Middle frontal gyrus (tissue), 1 donor: ENCODE data around the gene ZFYVE9.
"Not testable (repeated sequence)": the region's sequence is repeated elsewhere in the genome, so short reads cannot be mapped to it uniquely, and the experiment has no call there.

Experiments used
- DNase-seq: peaks from one replicate; pipeline ENCODE4 v3.0.0-alpha.2; 2015; ENCODE audit warnings: low spot score; ENCODE audit errors: extremely low spot score

The ZFYVE9 gene

DNA sequence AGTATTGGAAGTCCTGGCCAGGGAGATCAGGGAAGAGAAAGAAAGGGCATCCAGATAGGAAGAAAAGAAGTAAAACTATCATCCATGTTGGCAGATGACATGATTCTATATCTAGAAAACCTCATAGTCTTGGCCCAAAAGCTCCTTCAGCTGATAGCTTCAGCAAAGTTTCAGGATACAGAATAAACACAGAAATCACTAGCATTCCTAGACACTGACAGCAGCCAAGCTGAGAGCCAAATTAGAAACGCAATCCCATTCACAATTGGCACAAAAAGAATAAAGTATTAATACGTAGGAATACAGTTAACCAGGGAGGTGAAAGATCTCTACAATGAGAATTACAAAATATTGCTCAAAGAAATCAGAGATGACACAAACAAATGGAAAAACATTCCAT is 44.6 kb downstream of the ZFYVE9 start:
- DNase-seq = no peak

GRCh38 chr1:52189898-52190480 is 48.1 kb downstream of the ZFYVE9 start:
- no peak for DNase-seq

GRCh38 chr1:52190500-52191252 is 48.8 kb downstream of the ZFYVE9 start:
- DNase-seq = no peak

GRCh38 chr1:52191395-52191965 is 49.6 kb downstream of the ZFYVE9 start:
- DNase-seq = no peak

DNA sequence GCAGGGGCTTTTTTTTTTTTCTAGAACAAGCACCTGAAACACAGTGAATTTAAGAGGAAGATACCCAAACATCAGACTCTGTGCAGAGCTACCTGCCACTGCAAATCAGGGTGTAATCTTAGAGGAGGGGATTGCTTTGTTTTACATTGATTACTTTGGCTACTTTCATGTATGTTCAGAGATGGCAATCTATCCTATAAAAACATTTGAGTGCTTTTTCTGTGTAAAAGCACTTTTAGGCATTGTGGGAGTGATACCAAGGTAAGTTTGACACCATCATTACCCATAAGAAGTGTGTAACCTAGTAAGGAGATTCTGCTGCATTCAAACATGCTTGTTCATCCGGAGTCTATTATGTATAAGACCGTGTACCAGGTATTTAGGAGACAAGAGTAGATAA is 50.1 kb downstream of the ZFYVE9 start:
- no peak for DNase-seq

DNA sequence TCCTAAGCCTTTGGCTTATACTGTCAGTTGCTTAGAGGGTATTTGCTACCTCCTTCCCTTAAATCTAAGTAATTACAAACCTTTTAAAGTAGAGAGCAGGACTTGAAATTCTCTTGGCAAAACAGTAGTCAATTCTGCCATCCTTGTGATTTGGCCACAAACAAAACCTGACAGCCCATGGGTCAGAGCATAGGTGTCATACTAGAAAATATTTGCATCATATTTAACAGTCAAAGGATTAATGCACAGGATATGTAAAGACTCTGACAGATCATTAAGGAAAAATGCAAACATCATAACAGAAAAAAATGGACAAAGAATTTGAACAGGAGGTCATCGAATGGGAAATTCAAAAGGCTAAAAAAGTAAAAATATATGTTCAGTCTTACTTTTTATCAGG is 50.5 kb downstream of the ZFYVE9 start:
- DNase-seq = no peak

DNA sequence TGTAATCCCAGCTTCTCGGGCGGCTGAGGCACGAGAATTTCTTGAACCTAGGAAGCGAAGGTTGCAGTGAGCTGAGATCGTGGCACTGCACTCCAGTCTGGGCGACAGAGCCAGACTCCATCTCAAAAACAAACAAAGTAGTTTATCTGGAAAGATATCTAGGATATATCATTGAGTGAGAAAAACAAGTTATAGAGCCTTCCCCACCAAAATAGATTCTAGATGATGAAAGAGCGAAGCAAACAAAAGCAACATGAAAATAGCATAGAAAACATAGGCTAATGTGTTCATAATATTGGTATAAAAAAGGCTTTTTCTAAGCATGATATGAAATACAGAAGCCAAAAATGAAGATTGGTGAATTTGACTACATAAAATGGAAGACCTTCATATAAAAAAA is 52.1 kb downstream of the ZFYVE9 start:
- DNase-seq = no peak

DNA sequence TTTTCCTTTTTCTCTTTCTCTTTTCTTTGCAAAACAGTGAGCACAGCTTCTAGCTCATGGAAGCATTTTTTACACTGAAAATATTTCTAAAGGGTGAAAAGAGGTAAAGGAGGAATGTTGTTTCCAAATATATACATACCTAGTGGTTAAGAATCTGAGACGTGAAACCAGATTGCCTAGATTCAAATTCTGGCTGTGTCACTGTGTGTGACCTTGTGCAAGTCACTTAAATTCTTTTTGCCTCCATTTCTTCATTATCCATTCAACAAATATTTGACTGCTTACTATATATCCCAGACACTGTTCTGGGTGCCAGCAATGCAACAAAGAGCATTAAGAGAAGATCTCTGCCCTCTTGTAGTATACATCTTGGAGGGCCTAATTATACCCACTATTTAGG is 53.3 kb downstream of the ZFYVE9 start:
- no peak for DNase-seq

DNA sequence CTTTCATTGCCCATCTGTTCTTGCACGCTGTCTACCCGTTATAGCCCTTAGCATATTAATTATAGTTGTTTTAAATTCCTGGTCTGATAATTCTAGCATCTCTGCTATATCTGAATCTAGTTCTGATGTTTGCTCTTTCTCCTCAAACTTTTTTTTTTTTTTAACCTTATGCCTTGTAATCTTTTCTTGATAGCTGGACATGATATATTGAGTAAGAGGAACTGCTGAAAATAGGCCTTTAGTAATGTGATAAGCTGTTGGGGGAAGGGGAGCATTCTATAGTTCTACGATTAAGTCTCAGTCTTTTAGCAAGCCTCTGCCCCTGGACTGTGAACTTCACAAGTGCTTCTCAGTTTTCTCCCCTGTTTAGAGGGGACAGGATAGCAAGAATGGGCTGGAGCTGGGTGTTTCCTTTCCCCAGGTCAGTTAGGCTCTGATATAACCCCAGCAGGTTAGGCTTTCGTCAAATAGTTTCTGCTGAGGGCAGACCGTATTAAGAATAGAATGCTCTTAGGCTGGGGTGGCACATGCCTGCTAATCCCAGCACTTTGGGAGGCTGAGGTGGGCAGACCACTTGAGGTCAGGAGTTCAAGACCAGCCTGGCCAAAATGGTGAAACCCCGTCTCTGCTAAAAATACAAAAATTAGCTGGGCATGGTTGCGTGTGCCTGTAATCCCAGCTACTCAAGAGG is 62.2 kb downstream of the ZFYVE9 start:
- DNase-seq = no peak

DNA sequence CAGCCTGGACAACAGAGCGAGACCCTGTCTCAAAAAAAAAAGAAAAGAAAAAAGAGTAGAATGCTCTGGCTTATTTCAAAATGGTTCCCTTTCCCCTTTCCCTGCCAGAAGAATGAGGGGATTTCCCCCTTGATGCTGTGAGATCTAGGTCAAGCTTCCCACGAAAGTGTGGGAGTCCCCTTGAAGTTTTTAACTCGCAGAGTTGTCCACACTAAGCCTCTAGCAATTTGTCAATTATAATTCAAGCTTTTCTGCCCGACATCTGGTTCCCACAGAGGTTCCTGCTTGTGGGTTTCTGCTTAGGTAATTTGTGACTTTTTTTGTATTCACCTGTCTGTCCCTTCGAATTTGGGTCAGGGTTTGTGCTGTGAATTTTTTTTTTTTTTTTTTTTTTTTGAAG is 62.8 kb downstream of the ZFYVE9 start:
- no peak for DNase-seq

- DNase-seq = not testable (repeated sequence)
Measured at GRCh38 chr1:52206686-52207085, 64.8 kb downstream of the ZFYVE9 start.

GRCh38 chr1:52209429-52209828 is 67.5 kb downstream of the ZFYVE9 start:
- no peak for DNase-seq

DNA sequence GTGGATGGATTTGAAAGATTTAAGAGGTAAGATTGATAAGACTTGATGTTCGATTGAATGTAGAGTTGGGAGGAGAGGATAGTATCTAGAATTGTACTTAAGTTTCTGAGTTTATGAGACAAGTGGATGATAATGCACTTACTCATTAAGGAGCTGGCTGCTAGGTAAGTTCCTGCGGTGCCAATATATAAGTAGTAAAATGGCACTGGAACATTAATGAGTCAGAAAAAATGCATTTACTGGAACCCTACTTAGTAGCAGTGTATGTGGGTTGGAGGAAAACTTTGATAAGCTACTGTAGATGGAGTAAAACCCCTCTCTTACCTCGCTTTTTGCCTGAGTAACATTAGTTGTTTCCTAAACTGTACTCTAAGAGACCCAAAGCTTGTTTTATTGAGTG is 68.2 kb downstream of the ZFYVE9 start:
- no peak for DNase-seq

GRCh38 chr1:52216907-52217458 is 75.1 kb downstream of the ZFYVE9 start:
- no peak for DNase-seq

- no peak for DNase-seq
Measured at GRCh38 chr1:52225174-52225573, 83.3 kb downstream of the ZFYVE9 start.

DNA sequence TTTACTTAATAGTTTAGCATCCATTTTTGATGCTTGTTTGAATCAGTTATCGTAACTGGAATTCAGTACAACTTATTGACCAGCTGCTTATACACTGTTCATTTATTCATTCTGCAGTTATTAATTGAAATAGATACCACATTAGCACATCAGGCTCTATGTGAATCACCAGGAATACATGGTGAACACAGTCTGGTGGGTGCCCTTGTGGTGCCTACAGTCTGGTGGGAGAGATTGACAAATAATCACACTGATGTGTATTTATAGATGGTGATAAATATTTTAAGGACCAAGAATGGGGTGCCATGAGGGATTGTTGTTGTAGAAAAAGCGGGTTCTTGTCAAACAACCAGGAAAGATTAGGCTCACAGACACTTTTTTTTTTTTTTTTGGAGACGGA is 87.6 kb downstream of the ZFYVE9 start:
- DNase-seq = no peak

- DNase-seq = no peak
Measured at GRCh38 chr1:52233463-52233862, 91.6 kb downstream of the ZFYVE9 start.

GRCh38 chr1:52234014-52234413 is 92.1 kb downstream of the ZFYVE9 start:
- no peak for DNase-seq

DNA sequence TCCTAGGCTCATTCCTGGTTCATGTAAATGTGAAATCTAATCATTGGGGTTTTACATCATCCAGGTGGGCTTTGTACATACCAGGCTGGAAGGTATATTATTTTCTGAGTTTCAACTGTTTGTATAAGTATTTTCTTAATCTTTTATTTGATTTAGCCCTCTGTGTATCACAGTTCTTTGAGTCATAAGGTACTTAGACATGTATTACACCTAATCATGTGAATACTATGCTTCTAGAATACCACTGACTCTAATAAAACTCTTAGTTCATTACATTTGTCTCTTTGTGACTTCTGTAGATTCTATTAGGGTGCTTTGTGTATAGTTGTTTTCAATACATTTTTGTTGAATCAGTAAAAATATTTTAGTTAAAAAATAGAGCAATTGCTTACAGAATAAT is 92.8 kb downstream of the ZFYVE9 start:
- no peak for DNase-seq

- no peak for DNase-seq
Measured at GRCh38 chr1:52235646-52236045, 93.8 kb downstream of the ZFYVE9 start.

DNA sequence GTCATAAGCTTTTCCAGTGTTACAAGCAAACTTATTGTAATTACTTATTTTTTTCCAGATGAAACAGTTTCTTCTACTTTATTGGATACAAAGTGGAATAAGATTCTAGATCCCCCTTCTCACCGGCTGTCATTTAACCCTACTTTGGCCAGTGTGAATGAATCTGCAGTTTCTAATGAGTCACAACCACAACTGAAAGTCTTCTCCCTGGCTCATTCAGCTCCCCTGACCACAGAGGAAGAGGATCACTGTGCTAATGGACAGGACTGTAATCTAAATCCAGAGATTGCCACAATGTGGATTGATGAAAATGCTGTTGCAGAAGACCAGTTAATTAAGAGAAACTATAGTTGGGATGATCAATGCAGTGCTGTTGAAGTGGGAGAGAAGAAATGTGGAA is 95.5 kb downstream of the ZFYVE9 start:
- no peak for DNase-seq

GRCh38 chr1:52238474-52238873 is 96.6 kb downstream of the ZFYVE9 start:
- no peak for DNase-seq
